Measurements from ENCODE around the gene SH2D3A.
"Not testable (repeated sequence)": the region's sequence is repeated elsewhere in the genome, so short reads cannot be mapped to it uniquely, and the experiment has no call there.

Gene SH2D3A

DNA sequence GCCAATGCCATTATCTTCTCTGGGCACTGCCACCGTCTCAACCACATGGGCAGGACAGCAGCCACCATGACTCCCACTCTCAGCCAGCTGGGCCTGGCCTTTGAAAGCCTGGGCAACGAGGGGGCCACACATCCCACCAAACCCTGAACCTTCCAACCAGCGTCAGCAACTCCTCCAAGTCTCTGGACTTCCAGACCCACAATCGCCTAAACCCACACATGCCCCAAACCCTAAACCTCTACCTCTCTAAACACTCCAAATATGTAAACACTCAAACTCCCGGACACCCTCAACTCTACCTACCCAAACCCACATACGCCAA lies 47.7 kb downstream of the SH2D3A start:
- no peak for FAIRE-seq

DNA sequence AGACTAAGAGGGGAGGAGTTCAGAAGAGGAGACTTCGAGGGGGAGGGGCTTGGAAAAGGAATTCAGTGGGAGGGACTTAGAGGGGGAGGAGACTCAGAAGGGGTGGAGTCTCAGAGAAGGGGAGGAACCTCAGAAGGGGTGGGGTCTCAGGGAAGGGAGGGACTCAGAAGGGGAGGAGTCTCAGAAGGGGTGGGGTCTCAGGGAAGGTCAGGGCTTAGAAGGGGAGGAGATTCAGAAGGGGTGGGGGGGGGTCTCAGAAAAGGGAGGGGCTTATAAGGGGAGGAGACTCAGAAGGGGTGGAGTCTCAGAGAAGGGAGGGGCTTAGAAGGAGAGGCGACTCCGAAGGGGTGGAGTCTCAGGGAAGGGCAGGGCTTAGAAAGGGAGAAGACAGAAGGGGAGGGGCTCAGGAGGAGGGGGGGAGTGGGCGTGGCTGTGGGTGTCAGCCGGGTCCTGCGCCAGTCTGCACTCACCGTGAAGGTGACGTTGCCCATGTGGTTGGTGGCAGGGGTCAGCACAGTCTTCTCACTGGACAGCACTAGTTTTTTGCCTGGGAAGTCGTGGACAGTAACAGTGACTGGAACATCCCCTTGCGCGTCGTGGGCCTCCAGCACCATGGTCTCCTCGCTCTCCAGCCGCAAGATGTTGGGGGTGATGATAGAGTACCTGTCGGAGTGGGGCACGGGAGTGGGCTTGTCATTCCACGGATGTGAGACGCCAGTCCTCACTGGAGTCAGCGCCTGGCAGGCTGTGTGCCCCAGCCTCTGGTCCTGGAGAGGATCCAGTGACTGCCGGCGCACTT lies 48.3 kb downstream of the SH2D3A start:
- FAIRE-seq = no peak

DNA sequence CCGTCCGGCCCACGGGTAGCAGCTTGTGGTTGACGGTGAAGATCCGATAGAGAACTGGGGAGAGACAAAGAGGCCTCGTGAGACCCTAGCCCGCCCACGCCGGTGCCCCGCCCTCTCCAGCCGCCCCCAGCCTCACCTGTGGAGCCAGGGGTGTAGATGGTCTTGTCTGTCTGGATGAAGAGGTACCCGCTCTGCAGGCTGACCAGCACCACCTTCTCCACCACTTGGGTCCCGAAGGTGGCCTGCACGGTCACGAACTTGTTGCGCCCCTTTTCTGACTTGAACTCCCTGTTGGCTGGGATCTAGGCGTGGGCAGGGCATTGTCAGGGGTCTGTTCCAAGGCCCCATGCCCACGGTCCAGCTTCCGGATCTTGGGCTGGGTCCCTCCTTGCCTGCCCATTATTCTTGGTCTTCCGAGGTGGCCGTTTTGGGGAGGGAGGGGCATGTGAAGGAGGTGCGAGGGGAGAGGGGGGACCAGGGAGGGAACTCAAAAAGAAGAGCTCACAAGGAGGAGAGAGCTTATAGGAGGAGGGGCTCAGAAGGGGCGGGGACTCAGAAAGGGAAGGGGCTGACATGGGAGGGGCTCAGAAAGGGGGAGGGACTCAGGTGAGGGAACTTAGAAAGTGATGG lies 49.0 kb downstream of the SH2D3A start:
- no peak for FAIRE-seq

GRCh38 chr19:6717441-6717971 lies 49.7 kb downstream of the SH2D3A start:
- no peak for FAIRE-seq

GRCh38 chr19:6717036-6717435 lies 50.2 kb downstream of the SH2D3A start:
- FAIRE-seq = no peak

DNA sequence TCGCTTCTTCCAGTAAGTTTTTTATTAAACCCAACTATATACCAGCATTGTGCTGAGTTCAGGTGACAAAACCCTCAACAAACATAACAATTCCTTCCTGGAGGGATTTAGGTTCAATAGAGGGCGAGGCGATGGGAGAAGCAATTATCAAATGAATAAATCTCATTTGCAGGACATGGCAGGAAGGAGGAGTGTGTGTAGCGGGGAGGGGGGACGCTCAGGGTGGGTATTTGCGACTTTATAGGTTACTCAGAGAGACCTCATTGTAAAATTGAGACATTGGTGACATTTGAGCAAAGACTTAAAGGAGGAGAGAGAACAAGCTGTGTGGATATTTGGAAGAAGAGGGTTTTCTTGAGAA lies 50.6 kb downstream of the SH2D3A start:
- no peak for FAIRE-seq

- FAIRE-seq = no peak
Observed at GRCh38 chr19:6714749-6715555, 52.3 kb downstream of the SH2D3A start.

GRCh38 chr19:6713773-6714692 lies 53.2 kb downstream of the SH2D3A start:
- no peak for FAIRE-seq

GRCh38 chr19:6712692-6713670 lies 54.3 kb downstream of the SH2D3A start:
- FAIRE-seq = no peak

GRCh38 chr19:6712231-6712630 lies 55.0 kb downstream of the SH2D3A start:
- no peak for FAIRE-seq

DNA sequence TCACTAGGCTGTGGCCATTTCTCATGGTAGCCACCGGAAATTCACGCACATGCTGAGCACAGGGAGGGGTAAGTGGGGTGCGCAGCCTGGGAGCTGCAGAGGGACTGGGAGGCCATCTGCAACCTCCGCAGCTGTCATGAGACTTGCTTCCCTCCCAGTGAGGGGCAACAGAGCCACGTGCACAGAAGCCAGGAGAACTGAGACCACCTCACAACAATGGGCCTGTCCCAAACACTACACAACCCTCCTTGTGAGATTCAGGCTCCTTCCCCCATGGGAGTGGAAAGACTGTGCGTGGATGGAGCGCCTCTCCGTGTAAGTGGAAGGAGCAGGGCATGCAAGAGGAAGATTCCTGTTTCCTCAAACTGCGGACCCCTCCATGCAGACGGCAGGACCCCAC lies 55.6 kb downstream of the SH2D3A start:
- no peak for FAIRE-seq

DNA sequence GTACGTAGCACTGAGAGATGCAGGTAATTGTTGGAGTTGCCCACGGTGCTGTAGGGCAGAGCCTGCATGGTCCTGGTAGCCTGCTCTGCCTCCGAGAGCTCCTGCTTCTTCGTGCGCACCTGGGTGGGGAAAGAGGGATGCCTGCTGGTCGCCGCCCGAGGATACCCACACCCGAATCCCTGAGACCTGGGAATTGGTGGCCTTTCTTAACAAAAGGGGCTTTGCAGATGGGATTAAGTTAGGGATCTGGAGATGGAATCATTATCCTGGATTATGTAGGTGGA lies 56.2 kb downstream of the SH2D3A start:
- no peak for FAIRE-seq

DNA sequence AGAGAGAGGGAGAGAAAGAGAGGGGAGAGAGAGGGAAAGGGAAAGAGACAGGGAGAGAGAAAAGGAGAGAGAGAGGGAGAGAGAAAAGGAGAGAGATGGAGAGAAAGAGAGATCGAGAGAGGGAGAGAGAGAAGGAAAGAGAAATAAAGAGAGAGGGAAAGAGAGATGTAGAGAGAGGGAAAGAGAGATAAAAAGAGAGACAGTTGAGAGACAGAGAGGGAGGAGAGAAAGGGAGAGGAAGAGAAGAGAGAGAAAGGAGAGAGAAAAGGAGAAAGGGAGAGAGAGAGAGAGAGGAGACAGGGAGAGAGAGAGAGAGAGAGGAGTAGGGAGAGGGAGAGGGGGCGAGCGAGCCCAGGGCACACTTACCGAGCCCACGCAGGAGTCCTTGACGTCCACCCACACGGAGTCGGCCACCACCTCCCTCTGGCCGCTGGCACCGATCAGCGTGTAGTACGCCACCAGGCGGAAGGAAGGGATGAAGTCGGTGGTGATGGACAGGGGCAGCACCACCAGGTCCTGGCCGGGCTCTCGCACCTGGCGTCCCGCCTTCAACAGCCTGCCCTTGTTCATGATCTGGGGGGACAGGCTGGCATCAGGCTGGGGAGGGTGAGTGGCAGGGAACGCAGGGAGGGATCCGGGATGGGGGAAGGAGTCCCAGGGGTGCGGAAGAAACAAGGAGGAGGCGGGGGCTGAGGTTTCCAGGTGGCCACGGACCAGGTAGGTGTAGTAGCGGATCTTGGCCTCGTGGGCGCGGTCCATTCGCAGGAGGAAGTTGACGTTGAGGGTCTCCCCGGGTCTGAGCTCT lies 56.8 kb downstream of the SH2D3A start:
- FAIRE-seq = no peak

DNA sequence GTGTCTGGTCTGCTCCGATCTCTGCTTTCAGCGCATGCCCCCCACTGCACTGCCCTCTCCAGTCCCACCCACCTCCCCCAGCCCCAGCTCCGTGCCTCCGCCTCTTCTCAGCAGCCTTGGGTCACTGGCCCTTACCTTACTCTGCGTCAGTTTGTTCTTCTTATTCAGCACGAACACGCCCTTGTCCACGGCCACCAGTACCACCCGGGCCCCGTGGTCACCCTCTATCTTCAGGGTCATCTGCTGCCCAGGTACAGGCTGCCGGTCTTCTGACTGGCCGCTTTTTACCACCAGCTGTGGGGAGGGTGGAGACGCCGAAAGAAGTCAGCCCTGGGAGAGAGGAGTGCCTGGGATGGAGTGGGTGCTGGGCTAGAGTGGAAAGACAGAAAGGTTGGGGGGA lies 57.7 kb downstream of the SH2D3A start:
- no peak for FAIRE-seq

- not testable (repeated sequence) for FAIRE-seq
Observed at GRCh38 chr19:6708913-6709312, 58.3 kb downstream of the SH2D3A start.

DNA sequence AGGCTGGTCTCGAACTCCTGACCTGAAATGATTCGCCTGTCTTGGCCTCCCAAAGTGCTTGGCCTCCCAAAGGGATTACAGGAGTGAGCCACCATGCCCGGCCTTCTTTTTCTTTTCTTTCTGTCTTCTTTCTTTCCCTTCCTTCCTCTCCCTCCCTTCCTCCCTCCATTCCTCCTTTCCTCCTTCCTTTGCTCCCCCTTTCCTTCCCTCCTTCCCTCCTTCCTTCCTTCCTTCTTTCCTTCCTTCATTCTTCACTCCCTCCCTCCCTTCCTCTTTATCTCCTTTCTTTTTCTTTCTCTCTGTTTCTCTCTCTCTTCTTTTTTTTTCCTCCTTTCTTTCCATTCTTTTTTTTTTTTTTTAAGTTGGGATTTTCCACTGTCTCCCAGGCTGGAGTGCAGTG lies 58.9 kb downstream of the SH2D3A start:
- no peak for FAIRE-seq

GRCh38 chr19:6707658-6708018 lies 59.6 kb downstream of the SH2D3A start:
- FAIRE-seq = no peak

DNA sequence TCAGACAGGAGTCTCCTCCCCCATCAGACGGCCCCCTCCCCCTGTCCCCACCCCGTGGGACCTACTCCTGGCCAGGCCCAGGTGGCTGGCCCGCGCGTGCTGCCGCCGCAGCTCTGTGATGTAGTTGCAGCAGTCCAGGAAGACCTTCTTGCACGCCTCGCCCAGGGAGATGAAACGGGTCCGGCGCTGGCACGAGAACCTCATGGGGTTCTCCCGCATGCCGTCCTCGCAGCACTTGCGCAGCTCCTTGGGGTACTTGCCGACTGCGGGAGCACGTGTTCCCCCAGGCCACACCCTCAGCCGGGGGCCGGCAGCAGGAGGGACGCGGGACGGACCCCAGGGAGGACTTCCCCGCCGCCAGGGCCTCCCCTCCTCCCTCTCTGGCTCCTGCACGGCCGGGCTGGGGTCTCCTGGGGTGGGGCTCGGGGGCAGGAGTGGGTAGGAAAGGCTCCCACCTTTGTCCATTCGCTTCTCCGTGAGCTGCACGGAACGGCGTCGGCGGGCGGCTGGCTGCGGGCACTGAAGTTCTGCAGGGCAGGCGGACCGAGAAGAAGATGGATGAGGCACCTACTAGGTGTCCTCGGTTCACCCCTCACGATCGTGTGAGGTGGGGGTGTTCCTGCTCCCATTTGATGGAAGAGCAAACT lies 60.1 kb downstream of the SH2D3A start:
- no peak for FAIRE-seq

DNA sequence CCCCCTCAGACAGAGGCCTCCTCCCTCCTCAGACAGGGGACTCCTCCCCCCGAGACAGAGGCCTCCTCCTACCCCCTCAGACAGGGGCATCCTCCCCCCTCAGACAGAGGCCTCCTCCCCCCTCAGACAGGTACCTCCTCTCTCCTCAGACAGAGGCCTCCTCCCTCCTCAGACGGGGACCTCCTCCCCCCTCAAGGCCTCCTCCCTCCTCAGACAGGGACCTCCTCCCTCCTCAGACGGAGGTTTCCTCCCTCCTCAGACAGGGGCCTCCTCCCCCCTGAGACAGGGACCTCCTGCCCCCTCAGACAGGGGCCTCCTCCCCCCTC lies 60.6 kb downstream of the SH2D3A start:
- no peak for FAIRE-seq

GRCh38 chr19:6705931-6706632 lies 61.2 kb downstream of the SH2D3A start:
- FAIRE-seq = no peak
